Esophagus muscularis mucosa (tissue), 4 donors: ENCODE measurements around the gene CASP12. TPM values are rescaled to one million over a fixed set of nuclear protein-coding genes. Genes with fewer than 3 reads are reported as not detected.

ENCODE experiments used
- DNase-seq: peaks from one replicate; pipeline ENCODE4 v3.0.0-alpha.2; 2017; ENCODE audit errors: extremely low spot score
- H3K27ac ChIP-seq, 4 donors: fragments of 200-600 bp; sonication (generic); replicated peaks in 1 of 4; 1 replicate in 3 of 4; 2 replicates in 1 of 4; pipeline ENCODE4 v1.5.1; 2016 to 2019; ENCODE audit warnings: mild to moderate bottlenecking in 1 of 4
- H3K27me3 ChIP-seq, 4 donors: fragments of 200-600 bp; sonication (generic); one replicate each; pipeline versions ENCODE4 v1.5.1 to v1.6.0; 2016 to 2019
- H3K36me3 ChIP-seq, 4 donors: fragments of 200-600 bp; sonication (generic); one replicate each; pipeline ENCODE4 v1.5.1; 2016 to 2019
- H3K4me1 ChIP-seq, 4 donors: fragments of 200-600 bp; sonication (generic); one replicate each; pipeline ENCODE4 v1.5.1; 2016 to 2019
- H3K4me3 ChIP-seq, 4 donors: fragments of 200-600 bp; sonication (generic); 1 replicate in 2 of 4; 2 replicates in 2 of 4; pipeline ENCODE4 v1.5.1; 2016 to 2019; ENCODE audit warnings: mild to moderate bottlenecking in 4 of 4, moderate library complexity in 1 of 4
- H3K9me3 ChIP-seq, 4 donors: fragments of 200-600 bp; sonication (generic); 1 replicate in 3 of 4; 2 replicates in 1 of 4; pipeline ENCODE4 v1.5.1; 2016 to 2019
- CTCF ChIP-seq, 3 experiments: fragments of 200-600 bp in 2 of 3; fragments of 450-650 bp in 1 of 3; sonication (generic) in 2 of 3; IDR thresholded peaks; one replicate each; pipeline ENCODE4 v1.5.1; 2017 to 2019; ENCODE audit warnings: antibody characterized with exemption in 3 of 3, mild to moderate bottlenecking in 2 of 3, moderate library complexity in 1 of 3
- EP300 ChIP-seq: sonication (generic); formaldehyde crosslinking; IDR thresholded peaks from one replicate; pipeline ENCODE4 v1.6.1; 2017; ENCODE audit warnings: antibody characterized with exemption
- POLR2A ChIP-seq: fragments of 450-650 bp; IDR thresholded peaks from one replicate; pipeline ENCODE4 v1.6.1; 2017; ENCODE audit warnings: antibody characterized with exemption, moderate library complexity, mild to moderate bottlenecking, low read depth
- POLR2AphosphoS5 ChIP-seq, 2 donors: sonication (generic); formaldehyde crosslinking; IDR thresholded peaks; one replicate each; pipeline ENCODE4 v1.6.1; 2017; ENCODE audit warnings: antibody characterized with exemption in 2 of 2
- WGBS: methylation state at CpG from one replicate; pipeline ENCODE4 v1.1.5; 2018; 5-methylcytosine and 5-hydroxymethylcytosine counted together
- intact Hi-C: fragments of 100-400 bp; cut with DNase I; formaldehyde crosslinking; loops from one replicate; pipeline ENCODE4 v1.15.1; 2023
- total RNA-seq, 4 donors: library from RNA; depleted of rRNA; stranded (reverse); fragments of >200 nt; gene quantifications; one replicate each; pipeline versions ENCODE4 v1.1.0 to v1.2.1, GENCODE V29; 2016

CASP12 gene
- total RNA-seq, 4 donors from 2014 or later = 0.69 to 2.6 (median 1.4) TPM

DNA sequence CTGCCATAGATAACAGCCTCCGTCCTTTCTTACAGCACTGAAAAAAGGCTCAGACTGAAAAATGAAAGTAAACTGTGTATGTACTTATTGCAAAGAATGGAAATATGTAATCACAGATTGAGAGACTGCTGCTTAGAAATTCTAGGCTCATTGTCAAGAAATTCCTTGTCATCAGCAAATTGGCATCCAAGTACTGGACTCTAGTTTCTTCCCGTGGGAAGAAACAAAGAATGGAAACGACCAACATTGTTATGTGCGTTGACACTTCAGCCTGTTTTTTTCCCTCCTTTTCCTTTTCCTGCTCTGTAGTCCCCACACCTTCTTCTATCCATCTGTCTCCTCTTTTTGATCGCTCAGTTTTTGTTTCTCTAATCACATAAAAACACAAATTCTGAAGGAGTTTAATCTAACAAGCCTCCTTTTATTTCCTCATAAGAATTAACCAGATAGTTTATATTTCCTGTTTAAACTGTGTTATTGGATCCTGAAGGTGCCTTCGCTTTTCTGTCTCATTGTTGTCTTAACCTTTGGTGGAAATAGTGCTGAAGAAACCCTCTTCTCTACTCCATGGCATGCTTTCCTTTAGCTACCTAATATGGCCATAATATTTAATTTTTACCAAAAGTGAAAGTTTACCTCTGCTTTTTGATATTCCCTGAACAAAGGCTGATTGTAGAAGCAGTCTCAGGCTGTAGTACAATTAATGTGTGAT is 20.0 kb upstream of the CASP12 start:
- no peaks in the 10 kb centered on the region for H3K27me3 ChIP-seq
- intact Hi-C loops = no loop called here
- no peak for DNase-seq
- H3K36me3 ChIP-seq = no peaks in the 10 kb centered on the region
- H3K27ac ChIP-seq = peak overlapping the region; percentile 73 to 75 (median 74)
- no peak for TF ChIP-seq EP300
- TF ChIP-seq POLR2AphosphoS5 (IDR thresholded peaks at IDR 0.05) = peak in 1 of 2 donors; percentile 60
- TF ChIP-seq CTCF (IDR thresholded peaks at IDR 0.05) = no peak
- TF ChIP-seq POLR2A = no peak
- no peaks in the 10 kb centered on the region for H3K9me3 ChIP-seq
- WGBS = 18% methylated on average over 6 of the region's 6 CpGs
- peaks cover 6 to 29% (median 19%) of the 10 kb centered on the region in 4 donors for H3K4me1 ChIP-seq
- H3K4me3 ChIP-seq = peak overlapping the region; percentile 44 to 62 (median 54)

DNA sequence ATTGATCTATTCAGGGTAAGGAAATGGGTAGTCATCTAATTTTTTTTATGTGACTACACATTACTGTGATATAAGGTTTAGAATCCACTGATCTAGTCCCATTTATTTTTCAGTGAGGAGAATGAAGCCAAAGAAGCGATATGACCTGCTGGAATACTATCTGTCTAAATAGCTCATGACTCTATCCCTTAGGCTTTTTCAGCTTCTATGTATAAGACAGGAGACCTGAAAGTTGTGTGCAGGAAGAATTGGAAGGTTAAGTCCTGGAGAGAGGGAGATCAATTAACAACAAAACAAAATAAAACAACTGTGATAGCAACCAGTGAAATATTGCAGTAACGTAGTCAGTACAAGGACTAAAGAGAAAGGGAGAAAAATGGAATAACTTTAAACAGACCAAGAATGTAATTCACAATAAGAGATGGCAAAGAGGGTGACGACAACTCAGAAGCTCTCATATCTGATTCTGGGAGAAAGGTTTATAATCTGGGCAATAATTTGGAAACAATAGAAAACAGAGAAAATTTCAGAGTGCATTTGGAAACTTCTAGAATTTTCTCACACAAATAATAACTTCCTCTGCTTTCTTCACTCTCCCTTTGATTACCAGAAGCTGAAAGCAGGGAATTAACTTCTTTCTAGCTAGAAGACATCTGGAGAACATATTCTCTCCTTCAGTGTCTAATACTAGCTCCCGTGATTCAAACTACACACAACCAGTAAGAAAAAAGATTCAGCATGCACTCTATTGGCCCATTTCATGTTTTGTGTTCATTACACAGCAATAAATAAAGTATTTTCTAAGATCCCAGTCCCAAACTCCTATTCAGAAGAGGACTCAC is 19.2 kb upstream of the CASP12 start:
- peak overlapping the region; percentile 73 to 75 (median 74) for H3K27ac ChIP-seq
- no peaks in the 10 kb centered on the region for H3K27me3 ChIP-seq
- no peaks in the 10 kb centered on the region for H3K36me3 ChIP-seq
- no peak for DNase-seq
- intact Hi-C loops = no loop called here
- H3K9me3 ChIP-seq = no peaks in the 10 kb centered on the region
- peaks cover 6 to 29% (median 19%) of the 10 kb centered on the region in 4 donors for H3K4me1 ChIP-seq
- 18% methylated on average over 4 of the region's 4 CpGs for WGBS
- TF ChIP-seq POLR2A (no peak), POLR2AphosphoS5 (IDR thresholded peaks at IDR 0.05) (no peak), CTCF (IDR thresholded peaks at IDR 0.05) (no peak), EP300 (no peak)
- H3K4me3 ChIP-seq = peak overlapping the region; percentile 44 to 62 (median 54)

GRCh38 chr11:104916442-104916841 is 18.2 kb upstream of the CASP12 start:
- Histone ChIP-seq H3K27ac (peak overlapping the region; percentile 73 to 75 (median 74)), H3K9me3 (no peaks in the 10 kb centered on the region), H3K4me1 (peaks cover 6 to 29% (median 19%) of the 10 kb centered on the region in 4 donors), H3K27me3 (no peaks in the 10 kb centered on the region), H3K4me3 (peak overlapping the region; percentile 9 to 62 (median 48)), H3K36me3 (no peaks in the 10 kb centered on the region)
- TF ChIP-seq POLR2A (no peak), EP300 (no peak), CTCF (IDR thresholded peaks at IDR 0.05) (no peak), POLR2AphosphoS5 (IDR thresholded peaks at IDR 0.05) (no peak)
- intact Hi-C loops = no loop called here
- no peak for DNase-seq

DNA sequence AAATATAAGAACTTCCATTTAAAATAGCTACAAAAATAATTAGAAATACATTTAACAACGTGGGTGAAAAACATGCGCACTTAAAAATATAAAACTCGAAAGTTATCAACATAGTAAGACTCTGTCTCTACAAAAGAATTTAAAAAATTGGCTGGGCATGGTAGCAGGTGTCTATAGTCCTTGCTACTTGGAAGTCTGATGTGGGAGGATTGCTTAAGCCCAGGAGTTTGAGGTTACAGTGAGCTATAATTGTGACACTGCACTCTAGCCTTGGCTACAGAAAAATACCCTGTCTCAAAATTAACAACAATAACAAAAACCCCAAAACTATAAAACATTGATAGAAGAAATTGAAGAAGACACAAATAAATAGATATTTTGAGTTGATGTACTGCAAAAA is 13.8 kb upstream of the CASP12 start:
- intact Hi-C loops = no loop called here
- DNase-seq = no peak
- no peak overlapping the region for H3K4me3 ChIP-seq
- H3K27me3 ChIP-seq = no peaks in the 10 kb centered on the region
- H3K4me1 ChIP-seq = peaks cover 3 to 14% (median 12%) of the 10 kb centered on the region in 4 donors
- no peak overlapping the region for H3K27ac ChIP-seq
- TF ChIP-seq POLR2AphosphoS5 (IDR thresholded peaks at IDR 0.05) (no peak), CTCF (IDR thresholded peaks at IDR 0.05) (no peak), POLR2A (no peak), EP300 (no peak)
- peaks cover 0 to 9% (median 0%) of the 10 kb centered on the region in 4 donors for H3K36me3 ChIP-seq
- 91% methylated on average over 3 of the region's 3 CpGs for WGBS
- H3K9me3 ChIP-seq = no peaks in the 10 kb centered on the region
